GM18511 (cell line): ENCODE data around the gene CDK14.

Experiments used
- ATAC-seq: cut with Tn5 transposase; IDR thresholded peaks from one replicate; pipeline ENCODE4 v1.9.1; 2021; ENCODE audit warnings: mild to moderate bottlenecking, moderate library complexity; ENCODE audit not compliant: unreplicated experiment

The CDK14 gene

GRCh38 chr7:90677486-90678404, 81.6 kb downstream of the CDK14 start:
- ATAC-seq, result no peak

DNA sequence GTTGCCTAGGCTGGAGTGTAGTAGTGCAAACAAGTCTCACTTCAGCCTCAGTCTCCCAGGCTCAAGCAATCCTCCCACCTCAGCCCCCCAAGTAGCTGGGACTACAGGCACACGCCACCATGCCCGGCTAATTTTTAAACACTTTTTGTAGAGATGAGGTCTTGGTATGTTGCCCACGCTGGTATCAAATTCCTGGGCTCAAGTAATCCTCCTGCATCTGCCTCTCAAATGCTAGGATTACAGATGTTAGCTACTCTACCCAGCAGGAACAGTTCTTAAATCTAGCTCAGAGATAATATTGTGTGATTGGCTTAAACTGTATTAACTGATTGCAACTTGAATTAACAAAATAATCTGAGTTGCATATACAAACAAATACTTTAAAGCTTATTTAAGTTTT, 82.9 kb downstream of the CDK14 start:
- no peak for ATAC-seq

- no peak for ATAC-seq
Measured at GRCh38 chr7:90680484-90680883, 84.4 kb downstream of the CDK14 start.

GRCh38 chr7:90681336-90682022, 85.4 kb downstream of the CDK14 start:
- ATAC-seq, result no peak

DNA sequence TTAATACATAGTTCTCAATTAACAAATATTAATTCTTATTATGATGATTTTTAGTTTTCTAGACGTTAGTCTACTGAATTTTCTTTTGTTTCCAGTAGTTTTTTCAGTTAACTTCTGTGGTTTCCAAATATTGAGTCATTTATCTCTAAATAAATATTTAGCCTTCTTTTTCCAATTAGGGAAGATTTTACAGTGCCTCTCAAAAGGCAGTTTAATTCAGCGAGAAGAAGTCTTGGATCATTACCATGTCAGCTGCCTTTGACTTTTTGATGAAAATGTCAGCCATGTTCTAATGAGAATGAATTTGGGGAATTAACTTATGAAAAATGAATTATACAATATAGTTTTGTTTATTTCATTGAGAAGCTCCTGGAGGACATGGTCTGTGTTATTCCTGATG, 90.0 kb downstream of the CDK14 start:
- ATAC-seq, result no peak

DNA sequence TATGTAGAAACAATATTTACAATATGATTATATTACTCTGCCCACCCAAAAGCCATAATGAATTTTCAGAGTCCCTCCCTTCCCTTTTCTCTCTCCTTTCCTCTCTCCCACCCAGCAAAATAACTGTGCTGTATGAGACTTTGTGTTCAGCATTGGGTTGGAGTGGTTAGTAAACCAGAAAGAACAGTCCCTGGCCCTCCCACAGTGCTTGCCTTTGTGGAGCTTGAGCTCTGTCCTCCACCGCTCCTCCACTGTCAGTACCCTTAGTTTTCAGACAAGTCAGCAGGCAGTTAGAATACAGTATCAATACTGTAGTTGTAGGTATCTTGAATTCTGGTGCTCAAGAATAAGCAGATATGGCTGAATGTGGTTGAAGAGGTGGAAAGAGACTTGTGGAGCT, 92.7 kb downstream of the CDK14 start:
- ATAC-seq, result no peak

GRCh38 chr7:90689260-90689659, 93.1 kb downstream of the CDK14 start:
- no peak for ATAC-seq

- ATAC-seq, result peak; percentile 76
Measured at GRCh38 chr7:90690159-90690858, 94.2 kb downstream of the CDK14 start.

GRCh38 chr7:90692396-90692795, 96.3 kb downstream of the CDK14 start:
- no peak for ATAC-seq

GRCh38 chr7:90692947-90693346, 96.8 kb downstream of the CDK14 start:
- no peak for ATAC-seq

DNA sequence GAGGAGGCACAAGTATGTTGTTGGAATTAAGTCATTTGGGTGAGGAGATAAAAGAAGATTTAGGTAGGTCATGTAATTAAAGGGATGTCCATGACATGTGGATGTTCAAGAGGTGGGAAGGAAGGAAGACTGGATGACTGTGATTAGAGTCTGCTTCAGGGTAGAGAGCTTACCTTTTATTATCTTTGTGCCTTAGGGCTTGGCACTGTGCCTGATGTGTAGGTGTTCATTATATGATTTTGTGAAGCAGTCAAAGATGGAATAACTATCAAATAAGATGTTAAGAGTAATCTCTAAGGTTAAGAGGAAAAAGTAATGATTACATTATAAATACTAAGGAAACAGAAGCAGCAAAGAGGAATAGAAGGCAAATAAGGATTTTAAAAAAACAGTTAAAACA, 97.8 kb downstream of the CDK14 start:
- ATAC-seq, result no peak

DNA sequence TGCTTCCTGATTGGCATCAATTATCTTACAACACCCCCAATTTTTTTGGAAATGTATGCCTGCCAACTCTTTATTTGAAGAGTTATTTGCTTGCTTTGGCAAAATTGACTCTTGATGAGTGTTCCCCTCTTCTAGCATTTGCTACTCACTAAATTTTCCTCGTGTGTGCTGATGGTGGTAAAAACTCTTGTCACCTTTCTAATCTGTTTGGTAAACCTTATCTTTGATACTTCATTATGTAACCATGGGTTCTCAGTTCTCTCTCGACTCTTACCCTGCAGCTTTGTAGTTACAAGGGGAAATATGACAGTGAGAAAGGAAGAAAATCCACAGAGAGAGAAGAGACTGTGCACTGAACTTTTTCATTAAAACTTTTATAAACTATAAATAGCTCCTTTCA, 102.5 kb downstream of the CDK14 start:
- ATAC-seq, result no peak

DNA sequence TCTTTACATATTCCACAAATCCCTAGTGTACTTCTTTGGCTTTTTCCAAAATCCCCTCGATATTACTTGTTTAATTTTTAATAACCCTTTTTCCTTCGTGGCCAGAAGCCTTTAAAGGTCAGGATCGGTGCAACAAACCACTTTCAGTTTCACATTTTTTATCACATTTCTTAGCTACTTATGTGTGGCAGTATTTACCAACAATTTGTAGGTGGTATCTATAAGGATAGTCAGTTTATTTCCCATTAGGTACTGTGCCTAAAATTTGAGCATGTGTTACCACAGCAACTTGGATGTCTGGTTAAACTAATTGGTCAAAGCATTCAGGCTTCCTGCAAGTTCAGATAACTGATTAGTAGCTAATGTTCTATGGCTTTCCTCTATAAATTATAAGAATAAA, 104.9 kb downstream of the CDK14 start:
- no peak for ATAC-seq

GRCh38 chr7:90701771-90702170, 105.7 kb downstream of the CDK14 start:
- no peak for ATAC-seq

DNA sequence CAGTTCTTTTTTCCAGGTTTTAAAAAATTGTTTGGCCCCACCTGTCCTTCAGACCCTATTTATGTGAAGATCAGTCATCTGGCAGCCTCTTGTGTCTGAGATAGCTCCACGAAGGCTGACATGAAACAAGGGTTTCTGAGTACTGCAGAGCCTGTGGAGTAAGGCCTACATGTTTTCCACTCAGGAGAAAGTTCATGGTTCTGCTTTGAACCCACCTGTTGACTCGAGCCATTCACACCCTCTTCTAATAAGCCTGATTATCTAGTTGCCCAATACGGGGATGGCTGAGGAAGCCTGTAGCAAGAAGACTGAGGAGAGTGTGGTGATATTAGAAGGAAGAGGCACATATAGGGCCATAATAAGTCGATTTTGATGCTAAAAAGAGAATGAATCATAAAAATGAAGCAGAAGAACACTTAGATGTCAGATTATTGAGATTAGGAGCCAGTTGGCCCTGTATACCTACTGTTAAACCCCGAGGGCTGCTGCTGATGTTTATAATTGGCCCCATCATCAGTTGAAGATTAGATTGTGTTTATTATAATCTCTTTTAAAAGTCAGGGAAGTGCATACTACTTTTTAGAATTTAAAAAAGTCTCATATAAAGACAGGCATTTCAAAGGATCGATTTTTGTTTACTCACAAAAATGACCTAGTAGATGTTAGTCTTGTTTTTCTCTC, 109.4 kb downstream of the CDK14 start:
- no peak for ATAC-seq

- no peak for ATAC-seq
Measured at GRCh38 chr7:90706072-90706716, 110.1 kb downstream of the CDK14 start.

DNA sequence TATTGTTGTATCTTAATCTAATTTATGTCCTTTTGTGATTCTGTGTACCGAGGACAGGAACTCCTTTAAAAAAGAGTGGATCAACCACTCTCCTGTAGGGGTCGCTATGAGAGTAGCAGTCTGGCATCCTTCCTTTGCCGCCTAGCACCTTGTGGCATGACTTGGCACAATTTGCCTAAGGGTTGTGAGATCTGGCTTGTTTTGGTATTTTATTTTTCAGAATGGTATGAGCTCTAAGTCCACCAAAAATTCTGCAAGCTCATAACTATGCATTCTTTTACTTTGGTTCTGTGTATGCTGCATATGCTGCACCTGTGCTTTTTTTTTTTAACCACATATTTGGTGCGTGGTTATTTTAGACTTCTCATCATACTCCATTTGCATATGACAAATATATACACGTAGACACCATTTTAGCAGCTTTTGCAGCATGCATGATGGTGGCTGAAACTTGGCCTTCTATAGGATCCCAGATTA, 112.8 kb downstream of the CDK14 start:
- peak; percentile 69 for ATAC-seq

GRCh38 chr7:90709501-90710465, 113.7 kb downstream of the CDK14 start:
- ATAC-seq, result peak; percentile 60

- ATAC-seq, result peak; percentile 3
Measured at GRCh38 chr7:90710466-90710850, 114.3 kb downstream of the CDK14 start.
